Natural killer cell (primary cell): Measurements from ENCODE around the gene LMNTD2. TPM values are rescaled to one million over a fixed set of nuclear protein-coding genes. Genes with fewer than 3 reads are reported as not detected.
A peak's percentile ranks its signal among the peaks of the same experiment; 100 is the strongest.

Experiments
- ATAC-seq, 3 donors: fragments of 150-1000 bp in 2 of 3; fragments of 200-7000 bp in 1 of 3; cut with Tn5 transposase; 1 replicate in 1 of 3; 2 replicates in 2 of 3; pipeline ENCODE4 v1.10.0; 2021; ENCODE audit warnings: mild to moderate bottlenecking in 2 of 3, moderate library complexity in 2 of 3
- DNase-seq, 2 donors: peaks; one replicate each; pipeline versions ENCODE4 v3.0.0 to v3.0.0-alpha.2; 2013 to 2021; ENCODE audit warnings: mixed read lengths in 1 of 2
- H3K27ac ChIP-seq: one replicate; pipeline ENCODE4 v1.5.1; 2013; ENCODE audit warnings: mild to moderate bottlenecking, low read length
- H3K27me3 ChIP-seq: one replicate; pipeline ENCODE4 v1.6.1; 2013; ENCODE audit warnings: low read length; ENCODE audit not compliant: control insufficient read depth, insufficient read depth
- H3K36me3 ChIP-seq: one replicate; pipeline ENCODE4 v1.6.1; 2013; ENCODE audit warnings: low read length; ENCODE audit not compliant: control insufficient read depth, insufficient read depth
- H3K4me1 ChIP-seq: one replicate; pipeline ENCODE4 v1.6.1; 2013; ENCODE audit warnings: low read length; ENCODE audit not compliant: control insufficient read depth, insufficient read depth
- H3K4me3 ChIP-seq: one replicate; pipeline ENCODE4 v1.5.1; 2013; ENCODE audit warnings: low read length
- H3K9me3 ChIP-seq: one replicate; pipeline ENCODE4 v1.6.1; 2013; ENCODE audit warnings: low read length; ENCODE audit not compliant: control insufficient read depth, insufficient read depth
- H3K27ac Mint-ChIP-seq, 2 donors: one replicate each; pipeline ENCODE4 v1.8.0; 2022; ENCODE audit warnings: mild to moderate bottlenecking in 2 of 2, mixed read lengths in 2 of 2, moderate library complexity in 1 of 2
- H3K27me3 Mint-ChIP-seq, 2 donors: one replicate each; pipeline ENCODE4 v1.8.0; 2022; ENCODE audit warnings: low read depth in 2 of 2, mixed read lengths in 2 of 2
- H3K36me3 Mint-ChIP-seq: one replicate; pipeline ENCODE4 v1.8.0; 2022; ENCODE audit warnings: mixed read lengths
- H3K4me1 Mint-ChIP-seq, 2 donors: one replicate each; pipeline ENCODE4 v1.8.0; 2022; ENCODE audit warnings: mixed read lengths in 2 of 2
- H3K4me3 Mint-ChIP-seq: one replicate; pipeline ENCODE4 v1.8.0; 2022; ENCODE audit warnings: mild to moderate bottlenecking, moderate library complexity, mixed read lengths
- H3K9me3 Mint-ChIP-seq, 2 donors: one replicate each; pipeline ENCODE4 v1.8.0; 2022; ENCODE audit warnings: mixed read lengths in 2 of 2
- CTCF ChIP-seq: fragments of 200-600 bp; IDR thresholded peaks from one replicate; pipeline ENCODE4 v1.8.0; 2022; ENCODE audit warnings: antibody characterized with exemption
- WGBS: methylation state at CpG from one replicate; pipeline ENCODE4 v1.1.7; 2013; ENCODE audit warnings: missing lambda C conversion rate; ENCODE audit not compliant: insufficient coverage; 5-methylcytosine and 5-hydroxymethylcytosine counted together
- intact Hi-C: fragments of 100-400 bp; cut with micrococcal nuclease; formaldehyde crosslinking; loops from one replicate; pipeline ENCODE4 v1.14.2; 2022
- total RNA-seq, 4 donors: library from RNA; stranded (reverse); fragments of 120-200 nt in 1 of 4; gene quantifications; one replicate each; pipeline versions ENCODE4 v1.2.3 to v1.2.4, GENCODE V29; 2013 to 2022

Gene LMNTD2
- total RNA-seq, 3 donors from 2014 or later (not counting 1 experiment from before 2014, with no cell fraction given), result 3.5 to 5.2 (median 5.0) TPM

GRCh38 chr11:556662-557256 lies 3.8 kb downstream of the LMNTD2 start:
- H3K36me3 ChIP-seq, result no peaks in the 10 kb centered on the region
- H3K27ac Mint-ChIP-seq, result no peak overlapping the region
- no peaks in the 10 kb centered on the region for H3K27me3 ChIP-seq
- DNase-seq (no peak), ATAC-seq (no peak)
- no peak overlapping the region for H3K4me3 ChIP-seq
- WGBS, result 72% methylated on average over 22 of the region's 22 CpGs
- no peak overlapping the region for H3K27ac ChIP-seq
- H3K9me3 ChIP-seq, result no peaks in the 10 kb centered on the region
- intact Hi-C loops, result no loop called here
- H3K4me3 Mint-ChIP-seq, result peak overlapping the region; percentile 60
- peaks cover 0 to 5% of the 10 kb centered on the region in 2 donors for H3K27me3 Mint-ChIP-seq
- no peaks in the 10 kb centered on the region for H3K36me3 Mint-ChIP-seq
- no peak for TF ChIP-seq CTCF
- peaks cover 38% of the 10 kb centered on the region for H3K4me1 ChIP-seq
- no peaks in the 10 kb centered on the region for H3K9me3 Mint-ChIP-seq
- H3K4me1 Mint-ChIP-seq, result peaks cover 5 to 18% of the 10 kb centered on the region in 2 donors

- Histone ChIP-seq H3K27ac (no peak overlapping the region), H3K36me3 (no peaks in the 10 kb centered on the region), H3K9me3 (no peaks in the 10 kb centered on the region), H3K4me1 (peaks cover 33% of the 10 kb centered on the region), H3K27me3 (no peaks in the 10 kb centered on the region), H3K4me3 (no peak overlapping the region)
- WGBS, result 3% methylated on average over 103 of the region's 104 CpGs
- Mint-ChIP-seq H3K27me3 (peaks cover 0 to 5% of the 10 kb centered on the region in 2 donors), H3K4me1 (peaks cover 5 to 12% of the 10 kb centered on the region in 2 donors), H3K9me3 (no peaks in the 10 kb centered on the region), H3K36me3 (no peaks in the 10 kb centered on the region), H3K4me3 (peak overlapping the region; percentile 60), H3K27ac (no peak overlapping the region)
- intact Hi-C loops, result loop anchor here (1.0 kb wide), 1 partner anchor 167 kb away; no protein-coding TSS in a partner anchor
- ATAC-seq, result no peak
- DNase-seq, result peak in 1 of 2 donors; percentile 67
- no peak for TF ChIP-seq CTCF
Measured at GRCh38 chr11:555780-556661, 4.5 kb downstream of the LMNTD2 start.

GRCh38 chr11:555227-555779 lies 5.2 kb downstream of the LMNTD2 start:
- TF ChIP-seq CTCF, result peak; percentile 9
- DNase-seq (no peak), ATAC-seq (peak in 1 of 3 donors; percentile 10)
- peak overlapping the region; percentile 49 for H3K4me3 Mint-ChIP-seq
- H3K4me3 ChIP-seq, result peak overlapping the region; percentile 28
- H3K27me3 ChIP-seq, result no peaks in the 10 kb centered on the region
- no peaks in the 10 kb centered on the region for H3K36me3 Mint-ChIP-seq
- H3K4me1 Mint-ChIP-seq, result peaks cover 5 to 12% of the 10 kb centered on the region in 2 donors
- no peak overlapping the region for H3K27ac Mint-ChIP-seq
- H3K9me3 ChIP-seq, result no peaks in the 10 kb centered on the region
- H3K27me3 Mint-ChIP-seq, result peaks cover 0 to 5% of the 10 kb centered on the region in 2 donors
- under 1% methylated on average over 57 of the region's 57 CpGs for WGBS
- no peaks in the 10 kb centered on the region for H3K36me3 ChIP-seq
- H3K4me1 ChIP-seq, result peaks cover 31% of the 10 kb centered on the region
- no peak overlapping the region for H3K27ac ChIP-seq
- H3K9me3 Mint-ChIP-seq, result no peaks in the 10 kb centered on the region
- intact Hi-C loops, result loop anchor here (1.0 kb wide), 1 partner anchor 168 kb away; no protein-coding TSS in a partner anchor
